ENCODE results near the gene IPP.
"Not testable (repeated sequence)": the region's sequence is repeated elsewhere in the genome, so short reads cannot be mapped to it uniquely, and the experiment has no call there.

Gene IPP

DNA sequence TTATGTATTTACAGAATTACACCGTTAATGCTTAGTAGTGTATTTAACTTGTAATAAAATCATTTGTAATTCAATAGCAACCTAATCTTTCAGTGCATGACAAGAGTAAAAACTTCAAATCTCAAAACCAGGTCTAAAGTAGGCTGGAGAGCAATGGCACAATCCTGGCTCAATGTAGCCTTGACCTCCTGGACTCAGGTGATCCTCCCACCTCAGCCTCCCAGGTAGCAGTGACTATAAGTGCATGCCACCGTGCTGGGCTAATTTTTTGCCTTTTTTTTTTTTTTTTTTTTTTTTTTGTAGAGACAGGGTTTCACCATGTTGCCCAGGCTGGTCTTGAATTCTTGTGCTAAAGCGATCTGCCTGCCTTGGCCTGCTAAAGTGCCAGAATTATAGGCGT lies 11.3 kb downstream of the IPP start:
- Histone ChIP-seq H3K4me3 (no peak overlapping the region), H3K27ac (no peak overlapping the region)
- no peak for DNase-seq (ENCODE audit: low spot score)
- TF ChIP-seq, protein P1, sequence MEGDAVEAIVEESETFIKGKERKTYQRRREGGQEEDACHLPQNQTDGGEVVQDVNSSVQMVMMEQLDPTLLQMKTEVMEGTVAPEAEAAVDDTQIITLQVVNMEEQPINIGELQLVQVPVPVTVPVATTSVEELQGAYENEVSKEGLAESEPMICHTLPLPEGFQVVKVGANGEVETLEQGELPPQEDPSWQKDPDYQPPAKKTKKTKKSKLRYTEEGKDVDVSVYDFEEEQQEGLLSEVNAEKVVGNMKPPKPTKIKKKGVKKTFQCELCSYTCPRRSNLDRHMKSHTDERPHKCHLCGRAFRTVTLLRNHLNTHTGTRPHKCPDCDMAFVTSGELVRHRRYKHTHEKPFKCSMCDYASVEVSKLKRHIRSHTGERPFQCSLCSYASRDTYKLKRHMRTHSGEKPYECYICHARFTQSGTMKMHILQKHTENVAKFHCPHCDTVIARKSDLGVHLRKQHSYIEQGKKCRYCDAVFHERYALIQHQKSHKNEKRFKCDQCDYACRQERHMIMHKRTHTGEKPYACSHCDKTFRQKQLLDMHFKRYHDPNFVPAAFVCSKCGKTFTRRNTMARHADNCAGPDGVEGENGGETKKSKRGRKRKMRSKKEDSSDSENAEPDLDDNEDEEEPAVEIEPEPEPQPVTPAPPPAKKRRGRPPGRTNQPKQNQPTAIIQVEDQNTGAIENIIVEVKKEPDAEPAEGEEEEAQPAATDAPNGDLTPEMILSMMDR (IDR thresholded peaks at IDR 0.05) = no peak

DNA sequence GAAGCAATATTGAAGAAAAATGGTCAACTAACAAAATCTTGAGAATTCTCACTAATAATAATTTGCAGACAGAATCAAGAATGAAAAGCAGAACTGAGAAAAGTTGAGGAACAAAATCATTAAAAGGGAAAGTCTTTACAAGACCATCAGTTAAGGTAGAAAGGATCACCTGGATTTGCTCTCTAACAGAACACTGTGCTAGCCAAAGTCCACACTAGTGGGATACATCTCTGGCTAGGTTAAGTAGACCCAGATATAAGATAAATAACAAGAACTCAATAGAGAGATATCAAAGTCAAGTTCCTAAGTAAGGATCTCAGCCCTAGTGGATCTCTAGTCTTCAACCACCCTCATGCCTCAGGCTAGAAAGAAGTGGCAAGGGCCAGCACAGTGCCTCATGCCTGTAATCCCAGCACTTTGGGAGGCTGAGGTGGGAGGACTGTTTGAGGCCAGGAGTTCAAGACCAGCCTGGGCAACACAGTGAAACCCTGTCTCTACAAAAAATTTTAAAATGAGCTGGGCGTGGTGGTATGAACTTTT lies 19.6 kb downstream of the IPP start:
- no peak overlapping the region for H3K4me3 ChIP-seq
- no peak overlapping the region for H3K27ac ChIP-seq
- no peak for DNase-seq (ENCODE audit: low spot score)
- TF ChIP-seq, protein P1 (IDR thresholded peaks at IDR 0.05) = no peak

DNA sequence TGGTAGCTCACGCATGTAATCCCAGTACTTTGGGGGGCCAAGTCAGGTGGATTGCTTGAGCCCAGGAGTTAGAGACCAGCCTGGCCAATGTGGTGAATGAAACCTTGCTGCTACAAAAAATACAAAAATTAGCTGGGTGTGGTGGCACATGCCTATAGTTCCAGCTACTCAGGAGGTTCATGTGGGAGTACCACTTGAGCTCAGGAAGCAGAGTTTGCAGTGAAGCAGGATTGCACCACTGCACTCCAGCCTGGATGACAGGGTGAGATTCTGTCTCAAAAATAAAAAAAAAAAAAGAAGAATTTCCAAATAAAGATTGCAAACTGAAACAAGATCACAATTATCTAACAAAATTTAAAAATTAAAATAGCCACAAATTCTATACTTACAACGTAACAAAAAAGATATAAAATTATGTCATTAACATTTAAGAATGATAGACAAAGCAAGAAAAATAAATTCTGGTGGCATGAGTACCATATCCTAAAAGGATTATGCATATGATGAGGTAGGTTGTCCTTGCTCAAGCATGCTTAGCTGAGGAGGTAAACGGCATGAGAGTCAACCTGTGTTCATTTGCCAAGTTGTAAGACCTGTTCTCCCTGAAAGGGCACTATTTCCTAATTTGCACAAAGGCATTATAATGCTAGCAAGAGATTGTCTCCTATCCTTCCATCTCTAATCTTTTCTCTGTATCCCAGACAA lies 20.2 kb downstream of the IPP start:
- TF ChIP-seq, protein P1 (IDR thresholded peaks at IDR 0.05) = no peak
- Histone ChIP-seq H3K4me3 (no peak overlapping the region), H3K27ac (no peak overlapping the region)
- DNase-seq (ENCODE audit: low spot score) = no peak

DNA sequence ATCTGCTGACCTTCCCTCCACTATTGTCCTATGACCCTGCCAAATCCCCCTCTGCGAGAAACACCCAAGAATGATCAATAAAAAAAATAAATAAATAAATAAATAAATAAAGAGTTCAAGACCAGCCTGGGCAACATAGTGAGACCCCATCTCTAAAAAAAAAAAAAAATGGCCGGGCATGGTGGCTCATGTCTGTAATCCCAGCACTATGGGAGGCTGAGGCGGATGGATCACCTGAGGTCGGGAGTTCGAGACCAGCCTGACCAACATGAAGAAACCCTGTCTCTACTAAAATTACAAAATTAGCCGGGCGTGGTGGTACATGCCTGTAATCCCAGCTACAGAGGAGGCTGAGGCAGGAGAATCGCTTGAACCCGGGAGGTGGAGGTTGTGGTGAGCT lies 24.4 kb downstream of the IPP start:
- DNase-seq (ENCODE audit: low spot score) = not testable (repeated sequence)

DNA sequence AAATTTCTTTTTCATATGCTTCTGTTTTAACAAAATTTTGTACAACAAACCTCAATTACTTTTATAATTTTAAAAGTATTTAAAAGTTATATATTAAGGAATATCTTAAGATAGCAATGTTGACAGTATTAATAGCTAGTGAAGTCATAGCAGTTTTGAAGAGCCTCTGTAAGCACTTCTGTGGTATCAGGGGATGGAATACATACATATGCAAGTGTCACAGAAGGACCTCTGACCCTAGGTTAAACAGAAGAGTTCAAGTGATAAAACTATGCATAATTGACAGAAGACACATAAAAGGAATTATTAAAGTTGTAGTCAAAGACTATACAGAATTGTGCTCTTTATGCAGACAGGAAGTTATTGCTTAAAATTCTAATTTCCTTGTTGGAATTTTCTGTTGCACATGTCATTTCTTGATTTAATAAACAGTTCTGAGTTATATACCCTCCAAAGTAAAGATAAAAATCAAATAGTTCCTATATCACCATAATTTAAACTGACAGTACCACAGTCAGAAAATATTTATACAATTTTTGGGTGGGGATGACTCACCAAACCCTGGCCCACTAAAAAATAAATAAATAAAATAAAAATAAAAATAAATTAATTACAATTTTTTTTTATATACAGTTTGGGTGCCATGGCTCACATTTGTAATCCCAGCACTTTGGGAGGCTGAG lies 27.1 kb downstream of the IPP start:
- DNase-seq (ENCODE audit: low spot score) = no peak
- TF ChIP-seq, protein P1 (IDR thresholded peaks at IDR 0.05) = no peak

More for the DNA sequence above, 24.4 kb downstream of the IPP start:
- not testable (repeated sequence) for H3K27ac ChIP-seq, H3K4me3 ChIP-seq

DNA sequence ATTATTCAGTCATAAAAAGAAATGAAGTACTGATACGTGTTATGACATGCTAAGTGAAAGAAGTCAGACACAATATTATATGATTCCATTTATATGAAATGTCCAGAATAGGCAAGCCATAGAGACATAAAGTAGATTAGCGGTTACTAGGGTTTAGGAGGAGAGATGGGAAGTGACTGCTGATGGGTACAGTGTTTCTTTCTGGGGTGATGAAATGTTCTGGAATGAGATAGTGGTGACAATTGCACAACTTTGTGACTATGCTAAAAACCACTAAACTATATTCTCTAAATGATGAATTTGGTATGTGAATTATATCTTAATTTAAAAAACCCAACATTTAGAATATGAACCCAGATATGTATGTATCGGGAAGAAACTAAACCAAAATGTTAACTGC lies 27.6 kb downstream of the IPP start:
- TF ChIP-seq, protein P1 (IDR thresholded peaks at IDR 0.05) = no peak

More for the DNA sequence above, 27.1 kb downstream of the IPP start:
- Histone ChIP-seq H3K27ac (no peak overlapping the region), H3K4me3 (no peak overlapping the region)

DNA sequence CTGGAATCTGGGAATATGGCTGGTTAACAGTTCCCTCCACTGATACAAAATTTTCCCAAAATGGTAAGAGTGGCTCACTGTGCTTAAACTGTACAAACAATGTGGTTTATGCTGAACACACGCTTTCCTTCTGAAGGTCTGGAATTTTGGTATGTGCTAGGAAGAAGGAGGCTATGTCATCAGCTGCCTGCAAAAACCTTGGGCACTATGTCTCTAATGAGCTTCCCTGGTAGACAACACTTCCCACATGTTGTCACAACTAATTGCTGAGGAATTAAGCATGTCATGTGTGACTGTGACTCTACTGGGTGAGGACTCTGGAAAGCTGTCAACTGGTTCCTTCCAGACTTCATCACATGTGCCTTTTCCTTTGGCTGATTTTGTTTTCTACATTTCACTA lies 29.2 kb downstream of the IPP start:
- Histone ChIP-seq H3K27ac (no peak overlapping the region), H3K4me3 (no peak overlapping the region)
- no peak for DNase-seq (ENCODE audit: low spot score)
- TF ChIP-seq, protein P1 (IDR thresholded peaks at IDR 0.05) = no peak

More for the DNA sequence above, 27.6 kb downstream of the IPP start:
- Histone ChIP-seq H3K27ac (no peak overlapping the region), H3K4me3 (no peak overlapping the region)
- no peak for DNase-seq (ENCODE audit: low spot score)
